ENCODE results near the gene MTHFD1L.

MTHFD1L gene

DNA sequence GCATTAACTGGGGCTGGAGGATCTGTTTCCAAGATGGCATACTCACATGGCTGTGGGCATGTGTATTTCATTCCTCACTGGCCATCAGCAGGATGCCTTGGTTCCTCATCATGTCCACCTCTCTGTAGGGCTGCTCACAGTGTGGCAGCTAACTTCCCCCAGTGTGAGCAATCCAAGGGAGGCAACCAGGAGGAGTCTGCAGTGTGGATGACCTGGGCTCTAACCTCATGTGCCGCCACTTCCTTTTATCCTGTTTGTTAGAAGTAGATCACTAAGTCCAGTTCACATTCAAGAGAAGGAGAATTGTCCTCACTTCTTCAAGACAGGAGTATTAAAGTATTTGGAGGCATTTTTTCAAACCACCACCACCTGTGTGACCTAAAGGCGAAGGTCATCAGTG, 54.4 kb downstream of the MTHFD1L start:
- Histone ChIP-seq H3K27me3 (ENCODE audit: control insufficient read depth, insufficient read depth, low read length) (no peaks in the 10 kb centered on the region), H3K9ac (ENCODE audit: low read depth, low read length) (no peak overlapping the region), H3K27ac (ENCODE audit: low read depth, low read length) (no peak overlapping the region), H3K36me3 (ENCODE audit: control insufficient read depth, insufficient read depth, low read length) (peaks cover 58% of the 10 kb centered on the region), H3K4me3 (ENCODE audit: low read depth, low read length) (no peak overlapping the region), H3K4me1 (ENCODE audit: control insufficient read depth, insufficient read depth, low read length) (no peaks in the 10 kb centered on the region), H3K9me3 (ENCODE audit: control insufficient read depth, insufficient read depth, low read length) (no peaks in the 10 kb centered on the region)

DNA sequence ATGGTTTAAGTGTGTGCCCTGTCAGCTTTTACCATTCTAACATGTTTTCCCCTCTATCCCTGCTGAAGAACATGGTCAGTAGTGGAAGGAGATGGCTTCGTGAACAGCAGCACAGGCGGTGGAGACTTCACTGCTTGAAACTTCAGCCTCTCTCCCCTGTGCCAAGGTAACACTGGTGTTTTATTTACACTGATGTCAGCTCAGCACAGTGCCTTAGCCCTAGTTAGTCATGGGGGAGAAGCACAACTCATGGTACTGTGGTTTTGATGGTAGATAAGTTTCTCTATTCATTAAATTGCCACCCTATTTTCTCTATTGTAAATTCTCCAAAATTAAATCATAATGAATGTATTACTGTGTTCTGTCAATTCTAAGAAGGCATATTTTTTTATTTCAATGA, 56.6 kb downstream of the MTHFD1L start:
- Histone ChIP-seq H3K4me1 (ENCODE audit: control insufficient read depth, insufficient read depth, low read length) (no peaks in the 10 kb centered on the region), H3K36me3 (ENCODE audit: control insufficient read depth, insufficient read depth, low read length) (peaks cover 78% of the 10 kb centered on the region), H3K27ac (ENCODE audit: low read depth, low read length) (no peak overlapping the region), H3K9me3 (ENCODE audit: control insufficient read depth, insufficient read depth, low read length) (no peaks in the 10 kb centered on the region), H3K9ac (ENCODE audit: low read depth, low read length) (no peak overlapping the region), H3K27me3 (ENCODE audit: control insufficient read depth, insufficient read depth, low read length) (no peaks in the 10 kb centered on the region), H3K4me3 (ENCODE audit: low read depth, low read length) (no peak overlapping the region)

DNA sequence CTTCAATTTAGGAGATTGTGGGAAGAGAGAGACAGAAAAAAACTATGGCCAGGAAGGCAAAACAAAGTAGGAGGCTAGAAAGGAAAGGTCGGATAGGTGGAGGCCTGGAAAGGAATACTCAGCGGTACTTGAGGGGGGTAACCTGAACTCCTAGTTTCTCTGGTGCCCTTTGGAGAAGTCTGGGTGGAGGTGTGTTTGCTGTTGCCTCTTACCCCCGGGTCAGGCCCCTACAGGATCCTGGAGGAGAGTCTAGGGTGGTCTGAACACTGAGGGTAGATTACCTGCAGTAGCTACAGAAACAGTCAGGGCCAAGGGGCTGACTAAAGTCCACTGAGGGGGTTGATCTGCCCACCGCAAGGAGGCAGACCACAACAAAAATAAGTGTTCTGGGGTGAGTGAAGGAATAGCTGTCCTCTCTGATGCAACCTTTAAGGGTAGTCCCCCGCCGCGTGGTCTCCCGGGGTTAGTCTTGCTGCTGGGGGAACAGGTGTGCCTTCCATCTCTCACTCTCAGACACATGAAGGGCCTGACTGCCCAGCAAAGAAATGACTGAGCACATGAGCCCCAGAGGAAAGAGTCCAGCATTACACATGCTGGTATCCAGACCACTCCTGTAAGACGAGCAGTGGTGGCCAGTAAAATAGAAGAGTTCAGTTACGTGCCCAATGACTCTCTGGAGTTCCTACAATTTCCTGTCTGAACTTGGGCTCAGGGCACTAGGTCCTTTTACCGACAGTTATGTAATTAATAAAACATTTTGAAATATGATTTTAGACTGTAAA, 59.5 kb downstream of the MTHFD1L start:
- Histone ChIP-seq H3K4me1 (ENCODE audit: control insufficient read depth, insufficient read depth, low read length) (no peaks in the 10 kb centered on the region), H3K36me3 (ENCODE audit: control insufficient read depth, insufficient read depth, low read length) (peaks cover 68% of the 10 kb centered on the region), H3K27ac (ENCODE audit: low read depth, low read length) (no peak overlapping the region), H3K27me3 (ENCODE audit: control insufficient read depth, insufficient read depth, low read length) (no peaks in the 10 kb centered on the region), H3K4me3 (ENCODE audit: low read depth, low read length) (no peak overlapping the region), H3K9ac (ENCODE audit: low read depth, low read length) (no peak overlapping the region), H3K9me3 (ENCODE audit: control insufficient read depth, insufficient read depth, low read length) (no peaks in the 10 kb centered on the region)

DNA sequence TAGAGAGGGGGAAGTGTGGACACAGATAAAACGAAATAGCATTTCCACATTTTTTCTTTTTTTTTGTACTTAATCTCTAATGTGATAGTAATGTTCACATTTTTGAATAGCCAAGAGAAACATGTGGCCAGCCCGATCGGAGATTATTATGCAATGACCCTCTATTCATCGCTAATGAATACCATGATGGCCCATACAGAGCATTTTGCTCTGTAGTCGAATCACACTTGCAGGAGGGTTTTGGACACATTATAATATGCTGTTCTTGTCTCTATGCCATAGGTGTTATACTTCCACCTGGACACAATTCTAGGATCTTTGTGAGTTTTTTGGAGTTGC, 60.1 kb downstream of the MTHFD1L start:
- Histone ChIP-seq H3K27me3 (ENCODE audit: control insufficient read depth, insufficient read depth, low read length) (no peaks in the 10 kb centered on the region), H3K4me3 (ENCODE audit: low read depth, low read length) (no peak overlapping the region), H3K36me3 (ENCODE audit: control insufficient read depth, insufficient read depth, low read length) (peaks cover 65% of the 10 kb centered on the region), H3K9ac (ENCODE audit: low read depth, low read length) (no peak overlapping the region), H3K4me1 (ENCODE audit: control insufficient read depth, insufficient read depth, low read length) (no peaks in the 10 kb centered on the region), H3K27ac (ENCODE audit: low read depth, low read length) (no peak overlapping the region), H3K9me3 (ENCODE audit: control insufficient read depth, insufficient read depth, low read length) (no peaks in the 10 kb centered on the region)

DNA sequence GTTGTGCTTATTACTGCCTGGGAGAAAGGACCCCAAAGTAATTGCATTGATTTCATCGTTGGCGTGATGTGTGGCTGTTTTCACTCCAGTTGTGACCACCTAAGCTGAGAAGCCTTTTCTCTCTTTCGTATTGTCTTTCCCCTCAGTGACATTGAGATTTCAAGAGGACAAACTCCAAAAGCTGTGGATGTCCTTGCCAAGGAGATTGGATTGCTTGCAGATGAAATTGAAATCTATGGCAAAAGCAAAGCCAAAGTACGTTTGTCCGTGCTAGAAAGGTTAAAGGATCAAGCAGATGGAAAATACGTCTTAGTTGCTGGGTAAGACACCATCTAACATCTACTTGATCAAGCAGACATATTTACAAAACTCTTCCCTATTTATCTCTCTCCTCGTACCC, 60.5 kb downstream of the MTHFD1L start:
- Histone ChIP-seq H3K9ac (ENCODE audit: low read depth, low read length) (no peak overlapping the region), H3K4me3 (ENCODE audit: low read depth, low read length) (no peak overlapping the region), H3K4me1 (ENCODE audit: control insufficient read depth, insufficient read depth, low read length) (no peaks in the 10 kb centered on the region), H3K9me3 (ENCODE audit: control insufficient read depth, insufficient read depth, low read length) (no peaks in the 10 kb centered on the region), H3K27me3 (ENCODE audit: control insufficient read depth, insufficient read depth, low read length) (no peaks in the 10 kb centered on the region), H3K27ac (ENCODE audit: low read depth, low read length) (no peak overlapping the region), H3K36me3 (ENCODE audit: control insufficient read depth, insufficient read depth, low read length) (peaks cover 69% of the 10 kb centered on the region)

DNA sequence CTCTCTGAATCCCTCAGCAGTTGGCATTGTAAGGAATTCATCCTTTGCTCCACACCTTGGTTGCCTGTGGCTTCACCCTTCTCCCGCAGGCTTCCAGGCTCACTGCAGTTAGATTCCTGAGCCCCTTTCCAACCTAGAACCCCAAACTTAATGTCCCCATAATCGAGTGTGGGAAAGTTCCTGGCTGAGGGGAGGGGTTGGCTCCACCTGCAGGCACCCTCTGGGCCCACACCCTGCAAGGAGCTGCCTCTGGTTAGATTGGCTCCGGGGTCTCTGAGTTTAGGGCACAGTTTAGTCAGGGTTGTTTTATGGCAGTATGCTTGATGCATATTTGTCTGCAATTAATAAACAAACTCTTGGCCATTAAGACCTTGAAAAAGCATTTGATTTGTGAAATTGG, 63.4 kb downstream of the MTHFD1L start:
- Histone ChIP-seq H3K4me3 (ENCODE audit: low read depth, low read length) (no peak overlapping the region), H3K9me3 (ENCODE audit: control insufficient read depth, insufficient read depth, low read length) (no peaks in the 10 kb centered on the region), H3K4me1 (ENCODE audit: control insufficient read depth, insufficient read depth, low read length) (no peaks in the 10 kb centered on the region), H3K27ac (ENCODE audit: low read depth, low read length) (no peak overlapping the region), H3K36me3 (ENCODE audit: control insufficient read depth, insufficient read depth, low read length) (peaks cover 58% of the 10 kb centered on the region), H3K27me3 (ENCODE audit: control insufficient read depth, insufficient read depth, low read length) (no peaks in the 10 kb centered on the region), H3K9ac (ENCODE audit: low read depth, low read length) (no peak overlapping the region)

DNA sequence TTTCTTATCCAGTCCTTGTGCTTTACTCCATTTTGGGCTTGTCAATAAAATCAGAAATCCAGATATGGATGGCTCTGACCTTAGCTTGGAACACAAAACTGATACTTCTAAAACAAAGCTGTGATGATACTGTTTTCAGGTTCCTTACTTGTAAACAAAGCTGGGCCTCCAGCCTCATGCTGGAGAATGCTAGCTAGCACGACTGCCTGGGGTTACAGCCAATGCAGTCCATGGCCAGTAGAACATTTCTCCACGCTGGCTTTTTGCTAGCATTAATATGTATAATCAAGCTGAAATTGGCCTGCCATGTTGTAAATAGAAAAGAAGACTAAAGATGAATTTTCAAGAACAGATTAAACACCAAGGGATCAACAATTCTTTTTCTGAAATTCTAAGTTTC, 63.9 kb downstream of the MTHFD1L start:
- no peaks in the 10 kb centered on the region for H3K4me1 ChIP-seq (ENCODE audit: control insufficient read depth, insufficient read depth, low read length)
- H3K27me3 ChIP-seq (ENCODE audit: control insufficient read depth, insufficient read depth, low read length): no peaks in the 10 kb centered on the region
- no peaks in the 10 kb centered on the region for H3K9me3 ChIP-seq (ENCODE audit: control insufficient read depth, insufficient read depth, low read length)
- no peak overlapping the region for H3K27ac ChIP-seq (ENCODE audit: low read depth, low read length)
- H3K4me3 ChIP-seq (ENCODE audit: low read depth, low read length): no peak overlapping the region
- peaks cover 61% of the 10 kb centered on the region for H3K36me3 ChIP-seq (ENCODE audit: control insufficient read depth, insufficient read depth, low read length)
- H3K9ac ChIP-seq (ENCODE audit: low read depth, low read length): no peak overlapping the region

DNA sequence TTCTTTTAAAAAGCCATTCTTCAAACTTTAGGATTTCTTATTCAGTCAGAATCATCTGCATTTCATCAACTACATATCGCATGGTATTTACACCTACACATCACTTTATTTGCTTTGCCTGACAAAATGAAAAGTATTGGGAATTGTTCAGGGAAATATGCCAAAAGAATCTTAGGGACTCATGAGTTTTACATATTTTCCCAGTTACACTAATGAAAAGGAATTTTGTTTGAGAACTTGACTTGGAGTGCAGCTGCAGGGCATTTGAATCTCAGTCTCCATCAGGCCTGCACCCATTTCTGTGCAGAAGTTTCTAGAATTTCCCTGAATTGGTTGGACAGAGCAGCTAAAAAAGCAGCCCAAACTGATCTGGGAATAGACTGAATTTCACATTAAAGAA, 65.3 kb downstream of the MTHFD1L start:
- Histone ChIP-seq H3K27me3 (ENCODE audit: control insufficient read depth, insufficient read depth, low read length) (no peaks in the 10 kb centered on the region), H3K9me3 (ENCODE audit: control insufficient read depth, insufficient read depth, low read length) (no peaks in the 10 kb centered on the region), H3K36me3 (ENCODE audit: control insufficient read depth, insufficient read depth, low read length) (peaks cover 56% of the 10 kb centered on the region), H3K27ac (ENCODE audit: low read depth, low read length) (no peak overlapping the region), H3K4me1 (ENCODE audit: control insufficient read depth, insufficient read depth, low read length) (no peaks in the 10 kb centered on the region), H3K9ac (ENCODE audit: low read depth, low read length) (no peak overlapping the region), H3K4me3 (ENCODE audit: low read depth, low read length) (no peak overlapping the region)

DNA sequence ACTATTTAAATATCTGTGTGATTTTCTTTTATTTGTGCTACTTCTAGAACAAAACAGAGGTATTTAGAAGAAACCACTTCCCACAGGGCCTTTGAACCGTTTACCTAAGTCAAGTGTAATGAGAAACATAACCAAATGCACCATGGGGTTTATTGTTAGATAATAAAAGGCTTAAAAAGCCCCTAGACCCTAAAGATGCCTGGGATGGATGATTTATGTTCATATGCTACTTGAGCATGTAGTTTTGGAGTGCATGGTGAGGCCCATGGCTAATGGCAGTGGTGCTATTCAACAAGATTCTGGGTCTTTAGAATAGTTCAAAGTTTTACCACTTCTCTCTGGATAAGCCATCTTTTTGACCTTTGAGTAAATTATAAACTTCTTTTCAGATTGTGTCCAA, 65.9 kb downstream of the MTHFD1L start:
- no peak overlapping the region for H3K27ac ChIP-seq (ENCODE audit: low read depth, low read length)
- no peak overlapping the region for H3K9ac ChIP-seq (ENCODE audit: low read depth, low read length)
- H3K4me1 ChIP-seq (ENCODE audit: control insufficient read depth, insufficient read depth, low read length): no peaks in the 10 kb centered on the region
- no peak overlapping the region for H3K4me3 ChIP-seq (ENCODE audit: low read depth, low read length)
- peaks cover 56% of the 10 kb centered on the region for H3K36me3 ChIP-seq (ENCODE audit: control insufficient read depth, insufficient read depth, low read length)
- H3K27me3 ChIP-seq (ENCODE audit: control insufficient read depth, insufficient read depth, low read length): no peaks in the 10 kb centered on the region
- H3K9me3 ChIP-seq (ENCODE audit: control insufficient read depth, insufficient read depth, low read length): no peaks in the 10 kb centered on the region

DNA sequence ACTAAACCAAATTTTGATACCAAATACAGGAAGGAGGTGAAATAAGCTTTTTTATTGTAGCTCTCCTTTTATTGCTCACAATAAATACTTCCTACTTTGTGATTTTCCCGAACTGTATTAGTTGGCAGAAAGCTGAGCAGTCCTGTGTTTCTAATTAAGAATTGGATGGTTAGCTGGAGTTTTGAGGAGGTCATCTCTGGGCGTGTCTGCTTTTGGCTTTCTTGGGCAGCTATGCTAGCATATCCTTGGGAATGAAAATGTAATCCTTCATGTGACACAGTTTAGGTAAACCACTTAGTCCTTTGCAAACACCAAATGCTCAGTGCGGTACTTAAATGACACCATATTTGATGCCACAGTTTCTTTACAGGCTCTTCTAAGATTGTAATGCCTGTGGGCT, 67.5 kb downstream of the MTHFD1L start:
- Histone ChIP-seq H3K9ac (ENCODE audit: low read depth, low read length) (no peak overlapping the region), H3K27me3 (ENCODE audit: control insufficient read depth, insufficient read depth, low read length) (no peaks in the 10 kb centered on the region), H3K27ac (ENCODE audit: low read depth, low read length) (no peak overlapping the region), H3K4me3 (ENCODE audit: low read depth, low read length) (no peak overlapping the region), H3K9me3 (ENCODE audit: control insufficient read depth, insufficient read depth, low read length) (no peaks in the 10 kb centered on the region), H3K36me3 (ENCODE audit: control insufficient read depth, insufficient read depth, low read length) (peaks cover 62% of the 10 kb centered on the region), H3K4me1 (ENCODE audit: control insufficient read depth, insufficient read depth, low read length) (no peaks in the 10 kb centered on the region)

DNA sequence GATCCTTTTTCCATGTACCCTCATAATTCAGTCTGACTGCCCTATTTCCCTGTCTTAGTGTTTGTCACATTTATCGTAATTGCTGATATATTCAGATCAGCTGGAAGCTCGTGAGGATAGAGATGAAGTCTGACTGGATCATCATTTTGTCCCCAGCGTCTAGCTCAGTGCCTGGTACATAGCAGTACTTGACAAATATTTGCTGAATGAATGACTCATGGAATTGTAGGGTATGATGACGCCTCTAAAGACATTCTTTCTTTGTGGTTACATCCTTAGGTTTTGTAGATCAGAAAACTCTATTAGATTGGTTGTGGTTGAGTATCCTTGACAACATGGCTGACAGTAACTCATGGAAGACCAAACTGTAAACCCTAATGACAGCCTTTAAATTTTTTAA, 68.9 kb downstream of the MTHFD1L start:
- Histone ChIP-seq H3K27ac (ENCODE audit: low read depth, low read length) (no peak overlapping the region), H3K9ac (ENCODE audit: low read depth, low read length) (no peak overlapping the region), H3K27me3 (ENCODE audit: control insufficient read depth, insufficient read depth, low read length) (no peaks in the 10 kb centered on the region), H3K9me3 (ENCODE audit: control insufficient read depth, insufficient read depth, low read length) (no peaks in the 10 kb centered on the region), H3K4me1 (ENCODE audit: control insufficient read depth, insufficient read depth, low read length) (no peaks in the 10 kb centered on the region), H3K36me3 (ENCODE audit: control insufficient read depth, insufficient read depth, low read length) (peaks cover 72% of the 10 kb centered on the region), H3K4me3 (ENCODE audit: low read depth, low read length) (no peak overlapping the region)
